NCI-H1930 (cell line): ENCODE measurements around the gene ZC3HAV1.
"Not testable (repeated sequence)": the region's sequence is repeated elsewhere in the genome, so short reads cannot be mapped to it uniquely, and the experiment has no call there.

Source experiments
- DNase-seq, 2 experiments: peaks; one replicate each; lab custom pipeline; 2025; lab: John Stamatoyannopoulos, UW

ZC3HAV1 gene

DNA sequence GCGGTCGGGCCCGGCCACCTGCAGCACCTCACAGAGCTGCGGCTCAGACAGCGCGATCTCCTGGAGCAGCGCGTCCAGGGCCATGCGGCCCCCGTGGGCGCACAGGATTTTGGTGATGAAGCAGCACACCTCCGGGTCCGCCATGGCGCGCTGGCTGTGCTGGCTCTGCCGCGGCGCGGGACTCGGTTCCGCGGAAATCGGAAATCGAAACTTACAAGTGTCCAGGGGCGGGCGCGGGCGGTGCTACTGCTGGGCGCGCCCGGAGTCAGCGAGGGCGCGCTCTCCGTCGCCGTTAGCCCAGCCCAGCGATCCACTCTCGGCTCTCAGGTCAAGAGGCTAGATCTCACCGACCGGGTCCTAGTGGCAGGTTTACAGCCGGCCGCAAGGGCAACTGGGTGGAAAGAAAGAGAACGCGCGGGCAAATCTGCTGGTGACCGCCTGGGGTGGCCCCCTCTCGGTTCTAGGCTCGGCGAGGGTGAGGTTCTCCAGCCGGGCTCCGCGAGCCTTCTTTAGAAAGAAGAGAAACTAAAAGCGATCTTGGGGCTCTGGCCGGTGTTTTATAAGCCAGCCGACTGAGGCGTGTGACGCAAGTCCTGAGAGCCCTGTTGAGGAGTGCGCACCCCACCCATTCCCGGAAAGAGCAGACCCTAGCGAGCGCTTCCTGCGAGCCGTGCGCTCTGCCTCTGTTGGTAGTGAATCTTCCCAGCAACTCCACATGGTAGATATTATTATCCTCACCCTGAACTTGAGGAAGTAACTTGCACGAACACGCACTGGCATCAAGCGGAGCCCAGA, at the start of gene ZC3HAV1:
TSS of gene ZC3HAV1 (minus strand) at position 533 of the 795 bp plus-strand sequence. CDS start at position 144, 389 bp downstream.
- DNase-seq: peak; percentile 59 to 80

DNA sequence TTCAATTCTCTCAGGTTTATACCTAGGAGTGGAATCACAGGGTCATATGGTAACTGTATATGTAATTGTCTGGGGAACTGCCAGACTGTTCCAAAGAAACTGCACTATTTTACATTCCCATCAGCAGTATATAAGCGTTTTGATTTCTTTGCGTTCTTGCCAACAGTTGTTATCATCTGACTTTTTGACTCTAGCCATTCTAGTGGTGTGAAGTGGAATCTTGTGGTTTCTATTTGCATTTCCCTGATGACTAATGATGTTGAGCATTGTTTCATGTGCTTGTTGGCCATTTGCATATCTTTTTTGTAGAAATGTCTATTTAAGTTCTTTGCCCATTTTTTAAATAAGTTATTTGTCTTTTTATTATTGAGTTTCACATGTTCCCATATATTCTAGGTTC, 44.3 kb upstream of the ZC3HAV1 start:
- DNase-seq: no peak

DNA sequence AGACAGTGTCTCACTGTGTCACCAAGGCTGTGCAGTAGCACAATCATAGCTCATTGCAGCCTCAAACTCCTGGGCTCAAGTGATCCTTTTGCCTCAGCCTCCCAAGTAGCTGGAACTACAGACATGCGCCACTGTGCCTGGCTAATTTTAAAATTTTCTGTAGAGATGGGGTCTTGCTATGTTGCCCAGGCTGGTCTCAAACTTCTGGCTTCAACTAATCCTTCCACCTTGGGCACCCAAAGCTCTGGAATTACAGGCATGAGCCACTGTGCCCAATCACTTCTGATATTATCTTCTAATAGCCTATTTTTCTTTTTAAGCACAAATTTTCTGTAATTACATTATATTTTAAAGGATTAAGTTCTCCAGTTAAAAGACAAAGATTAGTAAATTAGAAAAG, 42.6 kb upstream of the ZC3HAV1 start:
- DNase-seq: no peak

DNA sequence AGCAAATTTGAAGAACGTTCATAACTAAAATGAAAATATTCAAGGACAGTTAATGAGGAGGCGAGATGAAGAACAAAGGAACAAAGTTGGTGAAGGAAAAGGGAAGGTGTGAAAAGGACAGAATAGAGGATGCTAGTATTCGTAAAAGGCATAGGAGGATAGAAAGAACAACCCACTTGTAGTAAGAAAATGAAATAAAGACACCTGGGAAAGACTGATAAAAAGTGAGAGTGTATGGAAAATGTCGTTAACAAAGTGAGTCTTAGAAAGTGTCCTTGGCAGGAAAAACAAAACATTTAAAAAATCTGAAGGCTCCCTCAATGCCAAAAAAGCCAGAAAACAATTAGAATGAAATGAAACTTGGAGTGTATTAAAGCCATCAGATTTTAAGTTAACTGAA, 29.6 kb upstream of the ZC3HAV1 start:
- DNase-seq: no peak

DNA sequence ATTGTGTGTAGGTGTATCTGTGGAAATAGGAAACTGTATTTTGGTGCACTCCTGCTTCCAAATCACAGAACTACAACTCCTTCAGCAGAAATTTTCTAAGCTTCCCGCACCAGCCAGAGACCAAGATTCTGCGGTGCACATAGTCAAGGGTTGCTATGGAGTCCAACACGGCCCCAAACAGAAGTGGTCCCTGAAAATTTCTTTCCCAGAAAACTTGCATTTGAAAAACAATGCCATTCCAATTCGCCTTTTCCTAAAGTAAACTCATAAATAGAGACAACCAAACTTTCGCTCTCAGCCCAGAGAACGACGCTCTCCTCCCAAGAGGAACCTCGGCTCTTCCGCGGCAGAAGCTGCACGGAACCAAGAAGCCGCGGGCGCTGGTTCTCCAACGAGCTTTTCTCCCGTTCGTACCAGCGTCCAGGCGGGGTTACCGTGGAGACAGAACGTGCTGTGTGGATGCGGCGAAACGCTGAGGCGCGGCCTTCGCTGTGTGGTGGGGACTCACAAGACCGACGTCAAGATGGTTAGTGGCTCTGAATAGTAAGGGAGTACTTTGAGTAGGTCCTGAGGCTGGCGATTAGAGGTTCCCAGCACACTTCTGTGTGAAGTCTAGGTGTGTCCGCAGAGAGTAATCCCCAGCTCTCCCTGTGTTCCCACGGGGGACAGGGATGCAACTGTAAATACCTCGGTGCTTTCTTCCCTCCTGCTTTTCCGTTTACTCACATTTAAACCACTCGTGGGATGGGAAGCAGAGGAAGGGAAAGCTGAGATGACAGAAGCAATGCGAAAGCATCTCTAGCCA, 24.0 kb upstream of the ZC3HAV1 start:
- DNase-seq: peak; percentile 83 to 92

DNA sequence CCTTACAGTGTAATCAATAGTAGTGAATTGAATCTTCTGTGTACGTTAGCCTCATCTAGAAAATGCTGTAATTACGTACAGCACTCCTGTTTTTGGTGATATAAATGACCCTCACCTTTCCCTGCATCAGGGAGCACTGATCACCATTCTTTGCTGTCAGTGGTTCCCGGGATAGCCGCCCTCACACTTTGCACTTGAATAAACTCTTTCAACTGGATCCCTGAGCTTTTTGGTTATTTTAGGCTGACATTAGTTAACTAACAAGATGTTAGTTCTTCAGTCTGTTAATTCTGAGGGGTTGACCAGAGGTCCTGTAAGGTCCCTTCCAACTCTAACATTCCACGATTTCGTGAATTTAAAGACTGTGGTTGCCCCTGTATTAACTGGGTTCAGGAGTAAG, 23.4 kb upstream of the ZC3HAV1 start:
- no peak for DNase-seq

DNA sequence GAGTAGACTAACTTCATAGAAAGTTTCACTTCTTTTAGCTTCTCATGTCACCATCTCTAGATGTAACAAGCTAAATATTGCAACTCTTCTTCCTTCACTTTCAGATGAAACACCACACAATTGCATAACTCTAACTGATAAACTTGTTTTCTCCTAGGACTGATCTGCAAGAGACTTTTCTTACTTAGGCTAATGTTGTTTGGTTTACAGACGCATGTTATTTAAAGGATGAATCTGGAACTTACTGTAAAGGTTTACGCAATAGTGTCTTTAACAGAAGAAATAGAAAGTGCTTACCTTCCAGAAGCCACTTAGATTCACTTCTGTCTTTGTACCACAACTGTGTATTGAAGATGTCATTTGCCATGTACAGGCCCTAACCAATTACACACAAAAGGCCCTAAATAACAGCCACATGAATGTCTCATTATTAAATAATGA, 22.1 kb upstream of the ZC3HAV1 start:
- DNase-seq: no peak

DNA sequence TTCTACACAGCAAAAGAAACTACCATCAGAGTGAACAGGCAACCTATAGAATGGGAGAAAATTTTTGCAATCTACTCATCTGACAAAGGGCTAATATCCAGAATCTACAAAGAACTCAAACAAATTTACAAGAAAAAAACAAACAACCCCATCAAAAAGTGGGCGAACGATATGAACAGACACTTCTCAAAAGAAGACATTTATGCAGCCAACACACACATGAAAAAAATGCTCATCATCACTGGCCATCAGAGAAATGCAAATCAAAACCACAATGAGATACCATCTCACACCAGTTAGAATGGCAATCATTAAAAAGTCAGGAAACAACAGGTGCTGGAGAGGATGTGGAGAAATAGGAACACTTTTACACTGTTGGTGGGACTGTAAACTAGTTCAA, 20.3 kb upstream of the ZC3HAV1 start:
- not testable (repeated sequence) for DNase-seq

DNA sequence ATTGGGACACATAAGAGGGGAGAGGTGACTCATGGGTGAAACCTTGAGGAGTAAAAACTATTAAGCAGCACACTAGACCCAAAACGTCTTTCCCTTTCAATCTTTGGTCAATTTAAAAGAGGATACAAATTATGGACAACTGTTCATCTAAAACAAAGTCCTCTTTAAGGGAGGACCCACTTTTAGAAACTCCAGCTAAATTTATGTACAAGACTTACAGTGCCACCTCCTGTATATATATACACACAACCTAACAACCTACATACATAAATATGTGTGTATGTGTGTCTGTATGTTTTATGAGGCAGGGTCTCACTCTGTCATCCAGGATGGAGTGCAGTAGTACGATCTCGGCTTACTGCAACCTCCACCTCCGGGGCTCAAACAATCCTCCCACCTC, 18.1 kb upstream of the ZC3HAV1 start:
- DNase-seq: no peak

DNA sequence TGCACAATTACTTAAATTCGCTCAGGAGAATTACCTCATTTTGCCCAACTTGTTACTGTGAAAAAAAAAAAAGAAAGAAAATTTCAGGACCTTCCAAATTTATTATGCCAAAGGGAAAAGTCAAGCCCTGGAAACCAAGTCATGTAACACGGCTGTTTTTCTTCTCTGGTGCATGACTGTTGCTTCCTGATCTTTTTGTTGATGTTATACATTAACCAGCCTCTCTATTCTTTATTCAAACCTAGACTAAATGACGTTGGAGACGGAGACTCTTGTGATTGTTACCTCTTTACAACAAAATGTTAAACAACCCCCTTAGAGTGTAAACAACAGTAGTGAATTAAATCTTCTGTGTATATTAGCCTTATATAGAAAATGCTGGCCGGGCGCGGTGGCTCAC, 16.1 kb upstream of the ZC3HAV1 start:
- DNase-seq: no peak

DNA sequence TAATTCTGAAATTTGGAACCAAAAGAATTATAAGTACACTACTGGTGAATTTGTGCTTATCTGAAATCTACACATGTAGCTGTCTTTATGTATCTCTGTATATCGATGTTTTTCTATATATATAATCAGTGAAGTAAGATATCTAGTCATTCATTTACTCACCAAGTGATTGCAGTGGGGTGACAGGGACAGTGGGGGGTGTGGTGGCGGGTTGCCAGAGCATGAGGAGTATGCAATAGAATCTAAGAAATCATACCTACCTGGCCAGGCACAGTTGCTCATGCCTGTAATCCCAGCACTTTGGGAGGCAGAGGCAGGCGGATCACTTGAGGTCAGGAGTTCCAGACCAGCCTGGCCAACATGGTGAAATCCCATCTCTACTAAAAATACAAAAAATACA, 15.5 kb upstream of the ZC3HAV1 start:
- not testable (repeated sequence) for DNase-seq

DNA sequence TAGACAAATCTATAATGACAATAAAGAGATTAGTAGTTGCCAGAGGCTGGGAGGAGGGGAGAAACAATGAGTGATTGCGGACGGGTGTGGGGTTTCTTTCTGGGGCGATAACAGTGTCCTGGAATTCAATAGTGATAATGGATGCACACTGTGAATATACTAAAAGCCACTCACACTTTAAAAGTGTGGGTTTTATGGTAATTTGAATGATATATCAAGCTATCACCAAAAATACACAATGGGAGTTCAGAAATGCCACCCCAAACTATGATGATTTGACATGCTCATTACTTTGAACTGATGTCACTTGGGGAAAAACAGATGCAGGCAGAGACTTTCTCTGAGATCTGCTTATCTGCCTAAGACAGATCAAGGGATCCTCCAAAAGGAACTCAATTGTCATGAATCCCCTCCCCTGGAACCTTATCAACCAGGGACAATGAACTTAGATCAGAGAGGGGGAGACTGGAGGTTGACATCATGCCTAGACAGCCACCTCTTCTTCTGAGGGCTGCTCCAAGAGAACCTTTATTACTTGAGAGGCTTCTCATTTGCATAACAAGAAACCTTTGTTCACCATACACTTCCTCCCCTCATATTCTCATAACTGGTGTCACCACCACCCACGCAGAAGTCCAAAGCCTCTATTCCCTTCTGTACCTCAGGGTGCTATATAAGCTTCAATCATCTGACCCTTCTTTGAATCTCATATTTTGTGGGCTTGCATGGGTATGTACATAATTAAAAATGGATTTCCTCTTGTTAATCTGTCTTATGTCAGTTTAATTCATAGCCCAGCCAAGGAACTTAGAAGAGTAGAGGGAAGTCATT, 14.8 kb upstream of the ZC3HAV1 start:
- no peak for DNase-seq

DNA sequence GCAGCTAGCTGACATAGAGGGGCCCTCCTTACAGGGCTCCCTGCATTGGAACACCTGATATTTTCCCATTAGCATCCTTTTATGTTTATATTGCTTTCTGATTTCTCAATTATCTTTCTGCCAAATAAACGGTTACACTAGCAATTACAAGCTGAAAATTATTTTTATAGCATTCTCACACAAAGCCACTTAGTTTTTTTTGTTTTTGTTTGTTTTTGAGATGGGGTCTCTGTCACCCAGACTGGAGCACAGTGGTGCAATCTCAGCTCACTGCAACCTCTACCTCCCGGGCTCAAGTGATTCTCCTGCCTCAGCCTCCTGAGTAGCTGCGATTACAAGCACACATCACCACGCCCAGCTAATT, 9.9 kb upstream of the ZC3HAV1 start:
- DNase-seq: no peak

DNA sequence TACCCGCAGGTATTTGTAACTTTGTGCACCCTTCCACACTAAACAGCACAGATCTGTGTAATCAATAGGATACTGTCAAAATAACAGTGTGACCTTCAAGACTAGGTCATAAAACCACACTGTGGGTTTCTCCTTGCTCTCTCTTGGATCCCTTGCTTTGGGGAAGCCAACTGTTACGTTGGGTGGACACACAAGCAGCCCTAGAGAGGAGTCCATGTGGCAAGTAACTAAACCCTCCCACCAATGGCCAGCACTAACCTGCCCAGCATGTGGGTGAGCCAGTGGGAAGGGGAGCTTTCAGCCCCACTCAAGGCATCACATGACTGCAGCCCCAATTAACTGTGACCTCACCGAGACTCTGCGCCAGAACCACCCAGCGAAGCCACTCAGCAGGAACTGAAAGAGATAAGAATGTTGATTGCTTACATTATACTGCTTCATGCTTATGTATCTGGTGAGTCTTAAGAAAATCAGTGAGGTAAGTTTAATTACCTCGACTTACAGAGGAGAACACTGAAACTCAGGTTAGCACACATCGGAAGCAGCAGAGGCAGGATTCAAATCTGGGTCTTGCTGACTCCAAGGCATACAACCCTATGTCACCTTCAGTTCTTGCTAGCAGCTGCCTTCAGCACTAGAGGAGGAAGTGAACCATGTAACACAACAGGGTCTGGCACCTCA, 9.4 kb upstream of the ZC3HAV1 start:
- no peak for DNase-seq

DNA sequence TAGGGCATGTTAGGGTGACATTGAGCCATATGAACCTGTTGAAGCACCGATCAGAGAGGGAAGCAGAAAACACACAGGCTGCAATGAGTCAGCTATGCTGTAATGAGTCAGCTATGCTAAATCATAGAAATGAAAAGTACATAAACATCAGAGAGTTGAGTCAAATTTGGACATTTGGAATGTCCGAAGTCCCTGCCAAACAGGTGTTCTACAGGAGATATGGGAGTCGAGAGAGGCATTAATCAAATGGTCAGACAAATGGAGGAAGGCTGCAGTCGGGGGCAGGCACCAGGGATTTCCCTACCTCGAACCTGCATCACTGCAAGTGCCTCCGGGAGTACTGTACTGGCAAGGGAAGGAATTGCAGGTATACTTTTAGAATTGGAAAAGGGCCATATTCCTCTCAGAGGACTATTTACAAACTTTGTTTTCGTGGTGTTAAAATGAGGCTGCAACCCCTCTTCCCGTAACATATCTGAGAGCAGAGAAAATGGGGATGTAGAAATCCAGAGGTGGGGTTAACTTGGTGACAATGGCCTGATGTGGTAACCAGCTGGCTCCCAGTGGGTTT, 8.8 kb upstream of the ZC3HAV1 start:
- no peak for DNase-seq

DNA sequence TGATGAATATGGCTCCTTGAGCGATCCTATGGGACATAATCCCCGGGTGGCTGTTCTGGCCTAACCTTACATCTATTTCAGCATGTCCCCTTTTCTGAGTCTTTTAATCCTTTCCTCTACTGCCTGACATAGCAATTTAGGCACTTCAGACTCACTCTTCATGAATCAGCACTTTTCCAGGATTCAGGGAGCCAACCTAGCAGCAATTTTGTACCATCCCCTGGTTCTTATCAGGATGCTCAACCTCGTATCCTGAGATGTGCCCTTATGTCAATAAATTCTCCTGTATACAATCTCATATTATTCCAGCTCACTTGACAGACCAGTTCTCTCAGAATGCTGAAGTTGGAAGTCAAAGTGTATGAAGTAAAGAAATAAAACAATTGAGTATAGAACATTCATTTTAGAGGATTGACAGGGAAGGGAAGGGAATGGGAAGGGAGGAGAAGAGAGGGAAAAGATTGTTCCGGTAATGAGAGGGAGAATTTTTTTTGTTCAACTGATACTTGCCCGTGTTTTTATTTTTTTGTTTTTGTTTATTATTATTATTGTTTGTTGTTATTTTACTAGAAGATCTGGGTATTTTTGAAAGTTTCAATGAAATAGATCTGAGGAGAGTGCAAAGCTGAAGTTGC, 8.2 kb upstream of the ZC3HAV1 start:
- no peak for DNase-seq

DNA sequence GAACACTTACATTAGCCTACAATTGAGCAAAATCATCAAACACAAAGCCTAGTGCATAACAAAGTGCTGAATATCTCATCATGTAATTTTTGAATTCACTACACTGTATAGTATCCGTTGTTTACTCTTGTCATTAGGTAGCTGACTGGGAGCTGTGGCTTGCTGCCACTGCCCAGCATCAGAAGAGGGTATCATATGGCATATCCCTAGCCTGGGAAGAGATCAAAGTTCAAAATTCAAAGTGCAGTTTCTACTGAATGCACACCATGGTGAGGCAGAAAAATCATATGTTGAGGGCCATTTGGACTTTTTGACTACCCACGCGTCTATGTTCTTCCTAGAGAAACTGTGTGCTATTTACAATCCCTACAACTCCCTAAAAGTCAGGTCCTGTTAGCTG, 7.5 kb upstream of the ZC3HAV1 start:
- no peak for DNase-seq

DNA sequence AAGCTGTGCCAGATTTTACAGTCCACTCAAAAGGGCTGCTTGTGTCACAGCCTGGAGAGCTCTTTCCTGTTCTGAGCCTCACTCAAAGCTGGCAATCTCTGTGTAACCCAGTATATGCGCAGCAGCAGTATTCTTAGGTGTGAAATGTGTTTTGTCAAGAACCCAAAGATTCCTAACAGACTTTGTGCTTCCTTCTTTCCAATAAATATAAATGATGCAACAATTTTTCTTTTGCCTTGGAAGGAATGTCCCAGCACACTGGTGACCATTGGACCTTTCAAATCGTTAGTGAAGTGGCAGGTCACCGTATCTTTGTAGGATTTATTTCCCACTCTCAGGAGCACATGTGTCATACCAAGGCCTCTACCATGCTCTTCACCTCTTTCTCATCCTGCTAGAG, 5.6 kb upstream of the ZC3HAV1 start:
- DNase-seq: no peak

DNA sequence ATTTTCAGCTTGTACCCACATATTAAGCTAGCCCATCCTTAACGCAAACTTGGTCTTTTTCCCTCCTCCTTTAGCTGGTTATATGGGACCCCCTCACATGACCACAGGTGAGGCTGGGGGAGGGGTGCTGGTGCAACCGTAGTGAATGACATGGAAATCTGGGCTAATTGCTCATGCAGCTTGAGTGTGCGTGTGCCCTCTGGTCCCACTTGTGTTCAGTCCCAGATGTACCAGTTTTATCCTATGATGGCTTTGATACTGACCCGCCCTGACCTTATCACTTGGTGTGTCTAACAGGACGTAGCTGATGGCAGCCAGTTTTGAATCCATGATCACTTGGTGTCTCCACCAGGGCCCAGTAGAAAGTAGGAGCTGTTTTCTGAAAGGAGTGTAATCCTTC, 5.1 kb upstream of the ZC3HAV1 start:
- DNase-seq: no peak

DNA sequence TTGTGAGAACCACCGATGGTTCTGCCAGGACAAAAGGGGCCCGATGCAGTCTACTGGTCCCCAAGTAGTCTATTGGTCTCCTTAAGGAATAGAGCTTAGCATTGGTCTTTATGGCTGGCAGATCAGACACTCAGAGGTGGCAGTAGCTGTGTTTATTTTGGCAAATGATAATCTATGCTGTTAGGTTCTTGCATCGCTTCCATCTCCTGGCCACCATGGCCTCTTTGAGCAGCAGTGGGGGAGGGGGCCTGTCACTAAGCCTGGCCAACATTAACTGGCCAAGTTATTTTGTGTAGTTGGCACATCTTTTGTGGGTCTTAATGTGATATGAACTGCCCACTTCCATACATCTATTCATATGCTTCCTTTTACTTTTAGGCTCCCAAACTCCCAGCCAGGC, 4.5 kb upstream of the ZC3HAV1 start:
- DNase-seq: no peak

DNA sequence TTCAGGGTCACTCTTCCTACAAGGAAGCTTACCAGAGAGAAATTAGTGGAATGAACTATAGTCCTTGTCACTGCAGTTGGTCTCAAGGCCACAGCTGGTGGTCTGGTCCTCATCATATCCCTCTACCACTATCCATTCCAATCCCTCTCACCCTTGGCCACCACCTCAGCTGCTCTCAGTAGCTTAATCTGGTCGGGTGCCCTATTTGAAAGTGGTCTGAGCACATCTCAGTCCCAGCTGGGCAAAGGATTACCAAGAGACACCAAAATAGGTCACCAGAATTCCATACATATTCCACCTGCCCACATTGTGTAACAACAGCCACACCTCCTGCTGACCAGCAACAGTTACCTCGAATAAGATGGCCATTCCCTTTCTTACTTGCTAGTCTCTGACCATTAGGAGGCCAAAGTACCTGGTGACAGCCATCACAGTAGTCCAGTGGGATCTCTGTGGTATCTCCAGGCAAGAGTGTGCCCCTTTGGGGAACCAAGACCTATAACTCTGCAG, 3.3 kb upstream of the ZC3HAV1 start:
- DNase-seq: no peak
